Measurements from ENCODE around the gene TYW5. TPM values are rescaled to one million over a fixed set of nuclear protein-coding genes. Genes with fewer than 3 reads are reported as not detected.
"Not testable (repeated sequence)": the region's sequence is repeated elsewhere in the genome, so short reads cannot be mapped to it uniquely, and the experiment has no call there.

Gene TYW5
- total and polyA plus RNA-seq, 3 experiments from 2014 or later: 4.1 to 10.6 (median 10.0) TPM

DNA sequence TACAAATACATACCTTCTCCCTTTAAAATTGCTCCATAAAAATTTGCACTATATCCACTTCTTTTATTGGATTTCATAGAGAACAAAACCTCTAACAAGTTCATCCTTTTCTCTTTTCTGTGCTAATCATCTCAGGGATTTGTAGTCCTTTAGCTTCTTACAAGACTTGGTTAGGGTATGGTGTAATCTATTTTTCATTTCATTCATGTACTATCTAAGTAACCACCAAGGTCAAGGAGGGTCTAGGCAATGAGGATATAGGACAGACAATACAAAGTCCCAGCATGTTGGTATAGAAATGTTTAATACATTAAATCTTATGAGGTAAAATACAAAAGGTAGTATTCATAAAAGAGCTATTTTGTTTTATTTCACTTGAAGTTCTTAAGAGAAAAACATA lies 26.7 kb downstream of the TYW5 start:
- DNase-seq: no peak
- Histone ChIP-seq H3K9me3 (ENCODE audit: low read length) (no peaks in the 10 kb centered on the region), H3K27ac (ENCODE audit: low read depth, low read length) (no peak overlapping the region), H3K27me3 (ENCODE audit: insufficient read depth, low read length, poor library complexity, severe bottlenecking) (no peaks in the 10 kb centered on the region), H3K4me3 (ENCODE audit: low read length) (no peak overlapping the region), H3K4me1 (ENCODE audit: insufficient read depth, low read length) (no peaks in the 10 kb centered on the region), H3K36me3 (ENCODE audit: insufficient read depth, low read length) (peaks cover 11% of the 10 kb centered on the region)
- ChIA-PET POLR2A (no interaction called here), CTCF (no interaction called here)
- H3K4me1 Mint-ChIP-seq: peaks cover 4 to 24% (median 13%) of the 10 kb centered on the region in 3 donors
- H3K27ac Mint-ChIP-seq: peak overlapping the region in 6 of 8 donors; percentile 2 to 71 (median 40)
- no peak overlapping the region for H3K4me3 Mint-ChIP-seq
- peaks cover 0 to 49% (median 8%) of the 10 kb centered on the region in 3 donors for H3K36me3 Mint-ChIP-seq
- no peaks in the 10 kb centered on the region for H3K9me3 Mint-ChIP-seq
- H3K27me3 Mint-ChIP-seq: no peaks in the 10 kb centered on the region

DNA sequence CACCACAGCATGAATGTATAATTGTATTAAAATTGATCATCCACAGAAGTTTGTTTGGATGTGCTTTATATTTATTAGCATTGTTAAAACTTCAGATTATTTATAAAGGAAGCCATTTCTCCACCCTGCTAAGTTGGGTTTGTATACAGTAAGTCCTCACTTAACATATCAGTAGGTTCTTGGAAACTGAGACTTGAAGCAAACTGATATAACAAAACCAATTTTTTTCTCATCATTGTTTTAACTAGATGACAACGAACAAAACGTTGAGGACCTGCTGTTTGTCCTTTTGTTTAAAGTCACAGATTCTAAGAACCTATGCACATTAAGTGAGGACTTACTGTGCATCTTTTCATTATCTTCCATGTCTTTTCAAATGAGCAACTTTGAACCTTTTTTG lies 27.1 kb downstream of the TYW5 start:
- CTCF ChIA-PET: no interaction called here
- Mint-ChIP-seq H3K9me3 (no peaks in the 10 kb centered on the region), H3K4me1 (peaks cover 5 to 22% (median 14%) of the 10 kb centered on the region in 3 donors), H3K4me3 (no peak overlapping the region), H3K27ac (peak overlapping the region in 5 of 8 donors; percentile 26 to 71 (median 55)), H3K36me3 (peaks cover 0 to 45% (median 8%) of the 10 kb centered on the region in 3 donors), H3K27me3 (no peaks in the 10 kb centered on the region)
- Histone ChIP-seq H3K27me3 (ENCODE audit: insufficient read depth, low read length, poor library complexity, severe bottlenecking) (no peaks in the 10 kb centered on the region), H3K4me3 (ENCODE audit: low read length) (no peak overlapping the region), H3K9me3 (ENCODE audit: low read length) (no peaks in the 10 kb centered on the region), H3K36me3 (ENCODE audit: insufficient read depth, low read length) (peaks cover 11% of the 10 kb centered on the region), H3K27ac (ENCODE audit: low read depth, low read length) (no peak overlapping the region), H3K4me1 (ENCODE audit: insufficient read depth, low read length) (no peaks in the 10 kb centered on the region)
- DNase-seq: no peak
- POLR2A ChIA-PET: no interaction called here

DNA sequence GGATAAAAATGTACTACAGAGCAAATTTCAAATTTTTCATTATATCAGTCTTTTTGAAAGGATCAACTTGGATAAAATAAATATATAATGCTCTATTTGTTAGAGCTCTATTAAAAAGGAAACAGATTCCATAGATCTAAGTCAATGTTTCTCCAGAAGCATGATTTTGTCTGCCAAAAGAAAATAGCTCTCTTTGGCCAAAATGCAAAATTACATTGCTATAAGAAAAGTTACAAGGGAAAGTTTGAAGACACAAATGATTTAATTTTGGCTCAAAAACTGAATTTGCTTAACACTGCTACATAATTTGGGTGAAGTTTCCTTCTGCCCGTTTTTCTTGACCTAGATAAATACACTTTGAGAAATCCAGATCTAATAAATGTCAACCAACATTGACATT lies 28.5 kb downstream of the TYW5 start:
- CTCF ChIA-PET: interaction anchor here (0.7 to 1.7 kb wide), 2 partner anchors 59 to 481 kb away, joined by 3 to 4 read pairs; no protein-coding TSS in a partner anchor
- H3K36me3 Mint-ChIP-seq: peaks cover 0 to 38% (median 8%) of the 10 kb centered on the region in 3 donors
- no peak overlapping the region for H3K4me3 ChIP-seq (ENCODE audit: low read length)
- no peaks in the 10 kb centered on the region for H3K27me3 Mint-ChIP-seq
- H3K27me3 ChIP-seq (ENCODE audit: insufficient read depth, low read length, poor library complexity, severe bottlenecking): no peaks in the 10 kb centered on the region
- peak overlapping the region in 3 of 8 donors; percentile 12 to 32 (median 12) for H3K27ac Mint-ChIP-seq
- no peak for DNase-seq
- H3K9me3 ChIP-seq (ENCODE audit: low read length): no peaks in the 10 kb centered on the region
- peaks cover 11% of the 10 kb centered on the region for H3K36me3 ChIP-seq (ENCODE audit: insufficient read depth, low read length)
- H3K4me1 Mint-ChIP-seq: peaks cover 13 to 30% (median 25%) of the 10 kb centered on the region in 3 donors
- H3K4me3 Mint-ChIP-seq: no peak overlapping the region
- POLR2A ChIA-PET: no interaction called here
- no peak overlapping the region for H3K27ac ChIP-seq (ENCODE audit: low read depth, low read length)
- no peaks in the 10 kb centered on the region for H3K9me3 Mint-ChIP-seq
- H3K4me1 ChIP-seq (ENCODE audit: insufficient read depth, low read length): no peaks in the 10 kb centered on the region

DNA sequence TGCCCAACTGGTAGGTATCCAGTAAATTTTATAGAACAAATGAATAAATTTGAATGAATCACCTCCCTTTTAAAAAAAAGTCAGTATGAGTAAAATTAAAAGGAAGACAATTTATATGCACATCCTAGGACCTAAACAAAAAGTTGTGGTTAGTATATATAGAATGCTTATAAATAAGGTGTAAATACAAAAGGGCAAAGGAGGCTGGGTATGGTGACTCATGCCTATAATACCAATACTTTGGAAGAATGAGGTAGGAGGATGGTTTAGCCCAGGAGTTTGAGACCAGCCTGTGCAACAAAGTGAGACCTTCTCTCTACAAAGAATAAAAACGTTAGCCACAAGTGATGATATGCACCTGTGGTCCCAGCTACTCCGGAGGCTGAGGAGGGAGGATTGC lies 31.4 kb downstream of the TYW5 start:
- CTCF ChIA-PET: no interaction called here
- Mint-ChIP-seq H3K36me3 (peaks cover 0 to 23% (median 3%) of the 10 kb centered on the region in 3 donors), H3K4me3 (no peak overlapping the region), H3K4me1 (peaks cover 23 to 46% (median 32%) of the 10 kb centered on the region in 3 donors), H3K27me3 (no peaks in the 10 kb centered on the region), H3K9me3 (no peaks in the 10 kb centered on the region), H3K27ac (peak overlapping the region in 5 of 8 donors; percentile 38 to 81 (median 66))
- Histone ChIP-seq H3K27ac (ENCODE audit: low read depth, low read length) (no peak overlapping the region), H3K9me3 (ENCODE audit: low read length) (no peaks in the 10 kb centered on the region), H3K27me3 (ENCODE audit: insufficient read depth, low read length, poor library complexity, severe bottlenecking) (no peaks in the 10 kb centered on the region), H3K4me1 (ENCODE audit: insufficient read depth, low read length) (no peaks in the 10 kb centered on the region), H3K36me3 (ENCODE audit: insufficient read depth, low read length) (peaks cover 4% of the 10 kb centered on the region), H3K4me3 (ENCODE audit: low read length) (no peak overlapping the region)
- no peak for DNase-seq
- POLR2A ChIA-PET: no interaction called here

DNA sequence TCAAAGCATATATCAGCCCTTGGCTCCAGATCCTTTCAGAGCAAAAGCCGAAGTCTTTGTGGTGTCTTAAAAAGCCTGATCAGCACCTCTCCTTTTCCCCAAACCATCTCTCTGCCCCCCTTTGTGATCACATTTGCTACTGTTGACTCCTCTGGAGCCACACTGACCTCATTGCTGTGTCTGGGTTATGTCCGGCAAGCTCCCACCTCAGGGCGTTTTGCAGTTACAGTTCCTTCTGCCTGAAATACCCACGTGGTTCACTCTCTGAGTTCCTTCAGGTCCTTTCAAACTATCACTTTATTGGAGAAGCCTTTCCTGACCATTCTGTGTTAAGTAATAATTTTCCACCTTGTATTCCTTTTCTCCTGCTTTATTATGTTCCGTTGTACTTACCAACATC lies 32.4 kb downstream of the TYW5 start:
- H3K4me1 Mint-ChIP-seq: peaks cover 24 to 48% (median 37%) of the 10 kb centered on the region in 3 donors
- no peaks in the 10 kb centered on the region for H3K9me3 ChIP-seq (ENCODE audit: low read length)
- no peak overlapping the region for H3K4me3 Mint-ChIP-seq
- H3K4me3 ChIP-seq (ENCODE audit: low read length): no peak overlapping the region
- no peaks in the 10 kb centered on the region for H3K27me3 ChIP-seq (ENCODE audit: insufficient read depth, low read length, poor library complexity, severe bottlenecking)
- peaks cover 4% of the 10 kb centered on the region for H3K36me3 ChIP-seq (ENCODE audit: insufficient read depth, low read length)
- peaks cover 0 to 26% (median 6%) of the 10 kb centered on the region in 3 donors for H3K36me3 Mint-ChIP-seq
- H3K27ac Mint-ChIP-seq: peak overlapping the region in 3 of 8 donors; percentile 47 to 91 (median 72)
- no peaks in the 10 kb centered on the region for H3K27me3 Mint-ChIP-seq
- no peaks in the 10 kb centered on the region for H3K4me1 ChIP-seq (ENCODE audit: insufficient read depth, low read length)
- ChIA-PET CTCF (no interaction called here), POLR2A (no interaction called here)
- H3K27ac ChIP-seq (ENCODE audit: low read depth, low read length): no peak overlapping the region
- no peaks in the 10 kb centered on the region for H3K9me3 Mint-ChIP-seq
- DNase-seq: no peak

DNA sequence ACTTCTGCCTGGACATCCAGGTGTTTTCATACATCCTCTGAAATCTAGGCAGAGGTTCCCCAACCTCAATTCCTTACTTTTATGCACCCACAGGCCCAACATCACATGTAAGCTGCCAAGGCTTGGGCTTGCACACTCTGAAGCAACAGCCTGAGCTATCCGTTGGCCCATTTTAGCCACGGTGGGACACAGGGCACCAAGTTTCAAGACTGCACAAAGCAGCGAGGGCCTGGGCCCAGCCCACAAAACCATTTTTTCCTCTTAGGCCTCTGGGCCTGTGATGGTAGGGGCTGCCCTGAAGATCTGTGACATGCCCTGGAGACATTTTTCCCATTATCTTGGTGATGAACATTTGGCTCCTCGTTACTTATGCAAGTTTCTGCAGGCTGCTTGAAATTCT lies 38.3 kb downstream of the TYW5 start:
- Histone ChIP-seq H3K4me3 (ENCODE audit: low read length) (no peak overlapping the region), H3K9me3 (ENCODE audit: low read length) (no peaks in the 10 kb centered on the region), H3K27ac (ENCODE audit: low read depth, low read length) (no peak overlapping the region), H3K27me3 (ENCODE audit: insufficient read depth, low read length, poor library complexity, severe bottlenecking) (no peaks in the 10 kb centered on the region), H3K36me3 (ENCODE audit: insufficient read depth, low read length) (no peaks in the 10 kb centered on the region), H3K4me1 (ENCODE audit: insufficient read depth, low read length) (peaks cover 21% of the 10 kb centered on the region)
- no peak for DNase-seq
- peak overlapping the region in 1 of 8 donors; percentile 26 for H3K27ac Mint-ChIP-seq
- H3K4me1 Mint-ChIP-seq: peaks cover 39 to 74% (median 64%) of the 10 kb centered on the region in 3 donors
- H3K27me3 Mint-ChIP-seq: no peaks in the 10 kb centered on the region
- no peaks in the 10 kb centered on the region for H3K9me3 Mint-ChIP-seq
- no peak overlapping the region for H3K4me3 Mint-ChIP-seq
- H3K36me3 Mint-ChIP-seq: peaks cover 13 to 42% (median 18%) of the 10 kb centered on the region in 3 donors
- ChIA-PET CTCF (no interaction called here), POLR2A (no interaction called here)

DNA sequence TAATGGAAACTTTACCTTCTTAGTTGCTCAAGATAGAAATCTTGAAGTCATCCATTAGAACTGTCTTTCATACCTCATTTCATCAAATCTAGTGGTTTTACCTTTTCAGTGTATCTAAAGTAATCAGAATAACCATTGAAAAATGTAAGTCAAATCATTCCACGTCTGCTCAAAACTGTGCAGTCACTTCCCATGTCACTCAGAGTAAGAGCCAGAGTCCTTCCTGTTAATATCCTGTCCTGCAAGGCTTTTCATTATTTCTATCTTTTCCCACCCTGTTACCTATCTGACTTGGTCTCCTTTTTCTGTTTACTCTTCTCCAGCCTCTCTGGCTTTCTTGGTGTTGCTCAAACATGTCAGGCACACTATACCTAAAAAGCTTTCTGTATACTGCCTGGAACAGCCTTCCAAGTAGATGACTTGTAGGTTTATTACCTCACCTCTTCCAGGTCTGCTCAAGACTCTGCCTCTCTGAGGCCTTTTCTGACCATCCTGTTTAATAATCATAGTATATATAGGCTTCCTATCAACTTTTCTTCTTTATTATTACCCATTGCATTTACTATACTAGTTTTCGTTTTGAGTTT lies 40.8 kb downstream of the TYW5 start:
- Mint-ChIP-seq H3K27ac (peak overlapping the region; percentile 13 to 78 (median 34)), H3K27me3 (no peaks in the 10 kb centered on the region), H3K36me3 (peaks cover 13 to 48% (median 19%) of the 10 kb centered on the region in 3 donors), H3K4me3 (peak overlapping the region; percentile 3 to 77 (median 33)), H3K9me3 (no peaks in the 10 kb centered on the region), H3K4me1 (peaks cover 41 to 72% (median 71%) of the 10 kb centered on the region in 3 donors)
- H3K27ac ChIP-seq (ENCODE audit: low read depth, low read length): no peak overlapping the region
- CTCF ChIA-PET: interaction anchor here (1.4 kb wide), 1 partner anchor 9 kb away, joined by 4 read pairs; no protein-coding TSS in a partner anchor
- POLR2A ChIA-PET: no interaction called here
- H3K27me3 ChIP-seq (ENCODE audit: insufficient read depth, low read length, poor library complexity, severe bottlenecking): no peaks in the 10 kb centered on the region
- no peaks in the 10 kb centered on the region for H3K9me3 ChIP-seq (ENCODE audit: low read length)
- peaks cover 24% of the 10 kb centered on the region for H3K4me1 ChIP-seq (ENCODE audit: insufficient read depth, low read length)
- H3K36me3 ChIP-seq (ENCODE audit: insufficient read depth, low read length): no peaks in the 10 kb centered on the region
- no peak overlapping the region for H3K4me3 ChIP-seq (ENCODE audit: low read length)
- no peak for DNase-seq

DNA sequence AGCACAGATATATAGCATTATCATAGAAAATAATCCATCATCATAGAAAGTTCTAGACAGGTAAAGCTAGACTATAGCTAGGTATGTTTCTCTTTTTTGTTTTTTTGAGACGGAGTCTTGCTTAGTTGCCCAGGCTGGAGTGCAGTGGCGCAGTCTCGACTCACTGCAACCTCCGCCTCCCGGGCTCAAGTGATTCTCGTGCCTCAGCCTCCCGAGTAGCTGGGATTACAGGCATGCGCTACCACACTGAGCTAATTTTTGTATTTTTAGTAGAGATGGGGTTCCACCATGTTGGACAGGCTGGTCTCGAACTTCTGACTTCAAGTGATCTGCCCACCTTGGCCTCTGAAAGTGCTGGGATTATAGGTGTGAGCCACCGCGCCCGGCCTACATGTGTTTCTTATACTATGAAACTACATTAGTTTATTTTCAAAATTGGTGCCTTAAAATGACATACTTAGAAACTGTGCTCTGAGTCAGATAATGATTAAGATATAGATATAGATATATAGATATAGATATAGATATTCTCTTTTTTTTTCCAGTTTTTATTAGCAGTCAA lies 42.7 kb downstream of the TYW5 start:
- Histone ChIP-seq H3K4me1 (ENCODE audit: insufficient read depth, low read length) (peaks cover 24% of the 10 kb centered on the region), H3K4me3 (ENCODE audit: low read length) (peak overlapping the region; percentile 94)
- DNase-seq; H3K27me3 ChIP-seq (ENCODE audit: insufficient read depth, low read length, poor library complexity, severe bottlenecking); H3K9me3 ChIP-seq (ENCODE audit: low read length); H3K27ac ChIP-seq (ENCODE audit: low read depth, low read length); CTCF ChIA-PET; H3K9me3 Mint-ChIP-seq; H3K27me3 Mint-ChIP-seq; POLR2A ChIA-PET; H3K36me3 ChIP-seq (ENCODE audit: insufficient read depth, low read length): not testable (repeated sequence)
- peaks cover 35 to 63% (median 62%) of the 10 kb centered on the region in 3 donors for H3K4me1 Mint-ChIP-seq
- H3K36me3 Mint-ChIP-seq: peaks cover 13 to 34% (median 16%) of the 10 kb centered on the region in 3 donors
- peak overlapping the region in 5 of 8 donors; percentile 26 to 97 (median 58) for H3K27ac Mint-ChIP-seq
- H3K4me3 Mint-ChIP-seq: peak overlapping the region; percentile 89 to 98 (median 95)

All from CD8-positive, alpha-beta memory T cell (primary cell).